HG02884 (cell line): ENCODE measurements around the gene LY6G6F.

ENCODE experiments used
- ATAC-seq: cut with Tn5 transposase; IDR thresholded peaks from one replicate; pipeline ENCODE4 v1.9.1; 2021; ENCODE audit warnings: mild to moderate bottlenecking, moderate library complexity; ENCODE audit not compliant: unreplicated experiment

LY6G6F gene

DNA sequence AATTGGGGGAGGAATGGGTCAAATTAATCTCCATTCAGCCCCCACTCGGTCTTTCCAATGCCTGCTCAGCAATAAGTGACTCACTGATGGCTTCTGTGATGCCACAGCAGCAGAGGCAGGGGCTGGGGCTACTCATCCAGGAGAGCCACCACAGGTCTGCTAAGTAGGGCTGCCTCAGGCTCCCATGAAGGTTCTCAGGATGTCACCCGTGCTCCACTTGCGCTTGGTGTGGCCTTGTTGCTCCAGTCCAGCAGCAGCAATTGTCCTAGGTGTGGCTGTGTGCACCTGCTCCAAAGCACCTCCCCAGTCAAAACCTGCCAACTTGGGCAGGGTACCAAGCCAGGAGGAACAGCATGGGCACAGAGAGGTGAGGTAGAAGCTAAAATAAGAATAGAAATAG lies 15.5 kb downstream of the LY6G6F start:
- ATAC-seq: no peak

DNA sequence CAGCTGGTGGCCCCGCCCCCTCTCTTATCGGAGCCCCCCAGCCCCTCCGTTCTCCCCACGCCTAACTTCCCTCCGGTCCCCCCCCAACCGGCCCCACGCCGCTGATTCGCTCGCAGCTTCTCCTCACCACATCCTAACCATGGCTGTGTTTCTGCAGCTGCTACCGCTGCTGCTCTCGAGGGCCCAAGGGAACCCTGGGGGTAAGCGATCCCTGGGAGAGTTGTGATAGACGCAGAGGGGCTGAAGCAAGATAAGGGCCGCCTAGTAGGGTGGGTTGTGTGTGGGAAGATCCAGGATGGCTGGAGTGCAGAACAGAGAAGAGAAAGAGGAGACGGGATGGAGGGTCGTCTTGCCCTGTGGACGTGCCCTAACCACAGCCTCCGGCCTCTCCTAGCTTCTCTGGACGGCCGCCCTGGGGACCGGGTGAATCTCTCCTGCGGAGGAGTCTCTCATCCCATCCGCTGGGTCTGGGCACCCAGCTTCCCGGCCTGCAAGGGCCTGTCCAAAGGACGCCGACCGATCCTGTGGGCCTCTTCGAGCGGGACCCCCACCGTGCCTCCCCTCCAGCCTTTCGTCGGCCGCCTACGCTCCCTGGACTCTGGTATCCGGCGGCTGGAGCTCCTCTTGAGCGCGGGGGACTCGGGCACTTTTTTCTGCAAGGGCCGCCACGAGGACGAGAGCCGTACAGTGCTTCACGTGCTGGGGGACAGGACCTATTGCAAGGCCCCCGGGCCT lies 16.7 kb downstream of the LY6G6F start, which contains the start of gene MPIG6B:
TSS of gene MPIG6B (plus strand) at position 129 of the 735 bp plus-strand sequence. CDS start at position 140, 11 bp downstream.
- no peak for ATAC-seq

DNA sequence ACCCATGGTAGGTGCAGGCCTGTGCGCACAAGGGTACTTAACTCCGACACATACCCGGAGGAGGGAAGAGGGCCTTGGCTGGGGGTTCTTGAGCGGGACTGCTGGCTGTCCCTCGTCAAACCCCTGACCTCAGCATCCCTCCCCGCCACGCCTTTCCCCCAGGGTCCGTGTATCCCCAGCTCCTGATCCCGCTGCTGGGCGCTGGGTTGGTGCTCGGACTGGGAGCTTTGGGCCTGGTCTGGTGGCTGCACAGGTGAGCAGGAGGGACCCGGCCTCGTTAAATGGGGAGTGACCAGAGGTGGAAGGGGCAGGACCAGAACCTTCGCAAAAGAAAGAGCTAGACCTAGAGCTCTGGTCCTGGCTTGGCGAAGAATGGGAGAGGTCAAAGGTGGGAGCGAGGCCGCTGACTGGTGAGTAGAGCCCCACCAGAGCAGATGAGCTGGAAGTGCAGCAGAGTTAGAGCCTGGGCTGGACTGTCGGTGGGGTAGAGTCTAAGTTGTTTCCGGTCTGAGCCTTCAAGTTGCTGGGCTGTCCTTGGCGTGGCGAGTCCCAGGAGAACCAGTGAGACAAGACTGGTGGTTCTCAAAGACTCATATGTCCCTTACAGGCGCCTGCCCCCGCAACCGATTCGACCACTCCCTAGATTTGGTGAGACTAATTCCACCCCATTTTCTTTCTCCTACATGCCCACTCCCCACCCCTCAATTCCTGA lies 17.5 kb downstream of the LY6G6F start:
- ATAC-seq: no peak

GRCh38 chr6:31725502-31726350 lies 19.1 kb downstream of the LY6G6F start:
- ATAC-seq: no peak

GRCh38 chr6:31727034-31727716 lies 20.5 kb downstream of the LY6G6F start:
- ATAC-seq: no peak

GRCh38 chr6:31727717-31728671 lies 21.3 kb downstream of the LY6G6F start:
- no peak for ATAC-seq

GRCh38 chr6:31728767-31729514 lies 22.3 kb downstream of the LY6G6F start, which contains the start of gene DDAH2:
Gene DDAH2, minus strand, starts transcription at chr6:31729299. Its CDS starts 138 bp downstream, at chr6:31729161.
- no peak for ATAC-seq

DNA sequence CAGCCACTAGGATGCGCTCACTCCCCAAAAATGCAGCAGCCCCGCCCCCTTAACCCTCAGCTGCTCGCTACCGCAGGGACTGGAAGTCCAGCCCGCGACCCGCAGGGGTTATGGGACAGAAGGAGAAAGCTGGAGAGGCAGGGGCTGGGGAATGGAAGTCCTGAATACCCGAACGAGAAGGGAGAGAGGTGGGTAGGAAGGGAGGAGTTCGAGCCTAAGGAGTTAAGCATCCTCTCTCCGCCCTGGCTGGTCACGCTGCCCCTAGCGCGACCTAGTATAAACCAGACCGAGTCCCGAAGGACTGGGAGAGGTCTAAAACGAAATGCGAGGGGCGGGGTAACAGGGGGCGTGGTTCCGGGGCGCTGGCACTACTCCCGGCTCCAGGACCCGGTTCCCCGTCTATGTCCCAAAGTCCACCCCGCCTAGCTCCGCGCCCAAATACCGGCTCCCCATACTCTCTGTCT lies 22.9 kb downstream of the LY6G6F start:
- no peak for ATAC-seq

- ATAC-seq: no peak
These were observed 23.4 kb downstream of the LY6G6F start for GRCh38 chr6:31729979-31730630.

DNA sequence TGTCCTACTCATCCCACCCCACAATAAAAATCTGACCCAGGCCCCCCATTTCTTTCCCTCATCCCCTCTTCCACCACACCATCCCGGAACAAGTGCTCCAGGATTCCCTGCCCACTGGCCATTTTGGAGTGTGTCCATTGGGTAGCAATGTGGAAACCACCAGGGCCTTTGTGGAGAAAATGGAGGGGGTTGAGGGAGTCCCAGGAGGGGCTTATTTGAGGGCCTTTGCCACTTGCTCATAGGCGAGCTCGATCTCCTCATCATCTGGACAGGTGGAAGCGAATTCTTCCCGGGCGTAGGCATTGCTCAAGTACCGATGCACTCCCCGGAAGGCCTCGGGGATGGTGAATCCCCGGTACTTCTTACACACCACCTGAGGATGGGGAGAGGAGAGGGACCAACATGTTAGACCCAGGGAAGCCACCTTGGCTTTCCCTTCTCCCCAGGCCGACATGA lies 24.0 kb downstream of the LY6G6F start:
- ATAC-seq: no peak

GRCh38 chr6:31732029-31732428 lies 25.4 kb downstream of the LY6G6F start:
- no peak for ATAC-seq

DNA sequence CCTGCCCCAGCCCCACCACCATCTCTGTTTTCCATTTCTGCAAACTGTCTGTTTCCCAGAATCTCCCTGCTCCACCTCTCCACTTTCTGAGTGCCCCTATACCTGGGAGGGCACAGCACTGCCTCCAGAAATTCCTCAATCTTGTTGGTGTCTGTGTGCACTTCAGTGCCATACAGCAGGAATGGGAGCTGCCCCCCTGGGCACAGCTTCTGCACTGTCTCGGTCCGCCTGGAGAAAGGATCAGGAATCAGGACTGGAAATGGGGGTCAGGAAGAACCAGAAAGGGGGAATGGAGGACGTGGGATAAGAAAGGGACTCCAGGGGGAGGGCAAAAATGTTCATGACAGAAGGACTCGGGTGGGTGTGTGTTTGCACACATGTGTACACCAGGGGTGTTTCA lies 27.1 kb downstream of the LY6G6F start:
- ATAC-seq: no peak

DNA sequence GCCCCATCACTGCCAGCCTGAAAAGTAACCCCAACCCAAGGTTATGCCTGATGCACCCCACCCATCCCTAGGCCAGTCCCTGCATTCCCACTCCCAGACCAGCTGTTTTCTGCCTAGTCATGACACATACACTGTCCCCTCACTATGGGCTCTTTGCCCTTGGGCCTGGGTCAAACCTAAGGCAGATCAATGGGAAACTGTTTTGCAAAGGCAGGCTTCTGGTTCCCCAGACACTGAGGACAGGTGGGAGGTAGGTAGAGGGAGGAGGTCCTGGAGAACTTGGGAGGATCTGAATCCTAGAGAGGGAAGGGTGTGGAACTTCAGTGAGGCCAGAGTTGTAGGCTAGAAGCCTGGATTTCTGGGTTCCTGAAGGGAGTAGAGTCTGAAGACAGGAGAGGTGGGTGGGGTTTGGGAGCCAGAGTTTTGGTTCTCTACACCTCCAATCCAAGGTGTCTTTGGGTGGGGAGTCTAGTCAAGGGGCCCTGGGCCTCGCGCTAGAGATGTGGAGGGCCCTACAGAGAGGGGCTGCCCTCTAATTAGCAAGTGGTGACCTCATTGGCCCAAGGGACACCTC lies 27.7 kb downstream of the LY6G6F start:
- no peak for ATAC-seq

DNA sequence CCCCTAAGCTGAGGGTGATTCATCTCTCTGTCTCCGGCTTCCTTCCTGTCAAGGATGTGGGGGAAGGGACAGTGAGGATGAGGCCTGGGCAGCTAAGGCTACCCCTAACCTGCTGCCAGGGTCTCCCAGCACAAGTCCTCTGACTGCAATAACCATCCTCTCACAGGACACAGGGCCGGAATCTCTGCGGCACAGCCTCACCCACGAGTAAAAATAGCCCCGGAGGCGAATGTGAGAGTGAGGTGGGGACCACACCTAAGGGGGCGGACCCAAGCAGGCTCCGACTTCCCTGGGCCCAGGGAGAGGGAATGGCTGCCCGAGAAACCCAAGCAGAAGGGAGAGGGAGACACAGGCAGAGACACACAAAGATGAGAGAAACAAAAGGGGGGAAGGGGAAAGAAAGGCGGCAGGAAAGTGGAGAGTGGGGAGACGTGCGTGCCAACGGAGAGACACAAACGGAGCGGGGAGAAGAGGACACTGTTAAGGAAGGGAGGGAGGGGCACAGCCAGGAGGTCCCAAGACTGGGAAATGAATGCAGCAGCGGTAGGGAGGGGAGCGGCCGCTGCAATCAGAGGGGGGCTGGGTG lies 28.2 kb downstream of the LY6G6F start:
- ATAC-seq: no peak

DNA sequence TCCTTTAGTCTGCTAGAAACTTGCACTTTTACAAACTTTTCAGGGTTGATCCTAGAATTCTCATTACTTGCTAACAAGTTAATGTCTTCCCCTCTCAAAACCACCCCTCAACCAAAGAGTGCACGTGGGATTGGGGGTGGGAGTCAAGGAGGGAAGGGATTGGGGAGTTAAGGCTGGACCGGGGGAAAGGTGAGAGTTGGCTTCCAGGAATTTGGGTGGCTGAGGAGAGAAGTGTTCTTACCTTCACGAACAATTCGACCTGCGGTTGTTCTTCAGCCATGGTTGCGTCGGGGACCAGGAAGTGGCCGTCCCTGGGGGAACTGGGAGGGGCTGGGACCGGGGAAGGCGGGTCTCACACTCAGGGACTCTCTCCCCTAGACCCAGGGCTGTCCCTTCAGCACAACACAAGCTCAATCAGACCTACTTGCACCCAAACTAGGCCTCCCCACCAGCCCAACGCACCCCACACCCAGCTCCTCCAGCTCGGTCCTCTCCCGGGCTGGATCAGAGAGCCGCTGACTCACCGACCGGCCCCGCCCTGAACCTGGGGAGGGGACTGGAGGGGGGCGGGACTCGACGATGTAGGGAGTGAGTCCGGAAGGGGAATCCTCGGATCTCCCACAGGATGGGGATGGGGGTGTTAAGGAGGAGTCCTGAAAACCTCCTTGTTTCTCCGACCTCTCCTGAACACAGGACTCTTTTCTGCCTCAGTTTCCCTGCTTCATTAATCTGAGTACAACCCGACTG lies 29.5 kb downstream of the LY6G6F start, which contains the start of gene CLIC1:
TSS of gene CLIC1 (minus strand) at position 510 of the 747 bp plus-strand sequence. CDS start at position 280, 230 bp downstream.
- no peak for ATAC-seq

GRCh38 chr6:31736768-31737314 lies 30.2 kb downstream of the LY6G6F start:
- ATAC-seq: no peak
